Measurements from ENCODE around the gene ASCL4. TPM values are rescaled to one million over a fixed set of nuclear protein-coding genes. Genes with fewer than 3 reads are reported as not detected.

The ASCL4 gene
- total RNA-seq, 1 donor from 2014 or later: not detected

Other genes starting within 250 kb of the ASCL4 start
- 22.7 TPM for gene PWP1, start 88.9 kb upstream of the ASCL4 start, total RNA-seq
- gene PRDM4, start 13.6 kb upstream of the ASCL4 start, total RNA-seq: 27.8 TPM